ENCODE data around the gene HIBCH. TPM values are rescaled to one million over a fixed set of nuclear protein-coding genes. Genes with fewer than 3 reads are reported as not detected.
"Not testable (repeated sequence)": the region's sequence is repeated elsewhere in the genome, so short reads cannot be mapped to it uniquely, and the experiment has no call there.

HIBCH gene
- total and polyA plus RNA-seq, 9 of the 15 experiments (the other 6 are each of a cell fraction or from before 2014, with no cell fraction given): 17.0 to 65.4 (median 28.3) TPM

DNA sequence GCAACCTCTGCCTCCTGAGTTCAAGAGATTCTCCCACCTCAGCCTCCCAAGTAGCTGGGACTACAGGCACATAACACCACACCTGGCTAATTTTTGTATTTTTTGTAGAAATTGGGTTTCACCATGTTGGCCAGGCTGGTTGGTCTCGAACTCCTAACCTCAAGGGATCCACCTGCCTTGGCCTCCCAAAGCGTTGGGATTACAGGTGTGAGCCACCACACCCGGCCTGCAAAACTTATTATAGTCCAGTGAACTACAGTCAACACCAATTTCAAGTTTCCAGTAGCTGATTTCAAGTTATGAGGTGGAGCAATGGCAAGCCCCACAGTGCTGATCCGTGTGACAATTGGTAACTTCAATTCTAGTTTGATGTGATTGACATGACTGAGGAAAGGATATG is 16.0 kb upstream of the HIBCH start:
- H2AFZ ChIP-seq (ENCODE audit: low read depth, low read length): peak overlapping the region; percentile 1; the same call in 1 of the 2 replicates
- in situ Hi-C loops (cut with MboI); ATAC-seq; H3K9me1 ChIP-seq (ENCODE audit: control insufficient read depth, insufficient read depth, low read length); H3K27me3 ChIP-seq (ENCODE audit: control insufficient read depth in 2 of 2, insufficient read depth in 2 of 2, low read length in 2 of 2); POLR2A ChIA-PET; BruUV-seq (replicated peaks); H4K20me1 ChIP-seq (replicated peaks; ENCODE audit: control insufficient read depth, insufficient read depth, low read length); H3K36me3 ChIP-seq (ENCODE audit: control insufficient read depth, insufficient read depth, low read length); H3K79me2 ChIP-seq (ENCODE audit: control insufficient read depth, insufficient read depth, low read length); DNase-seq (ENCODE audit: extremely low read depth in 1 of 4, low spot score in 3 of 4); CTCF ChIA-PET (ENCODE audit: low intra/inter-chr PET ratio); H3K9me3 ChIP-seq (replicated peaks; ENCODE audit: control insufficient read depth, insufficient read depth, low read depth, low read length): not testable (repeated sequence)
- H3K9ac ChIP-seq (ENCODE audit: insufficient read depth in 1 of 2, low read depth in 2 of 2, low read length in 2 of 2): peak overlapping the region in 1 of 2 experiments; percentile 72; a peak in 2 of 4 replicates
- H3K27ac ChIP-seq (ENCODE audit: extremely low read depth, low read depth, low read length): peak overlapping the region; percentile 82; the same call in 2 of the 3 replicates
- peak overlapping the region; percentile 76; the same call in 1 of the 2 replicates for H3K4me2 ChIP-seq (ENCODE audit: insufficient read depth, low read length)
- H3K4me3 ChIP-seq: peak overlapping the region; percentile 31; the same call in 1 of the 2 replicates
- peaks cover 5 to 14% of the 10 kb centered on the region in 2 experiments; a peak in 4 of 5 replicates for H3K4me1 ChIP-seq (replicated peaks in 1 of 2; ENCODE audit: control insufficient read depth in 2 of 2, insufficient read depth in 2 of 2, low read length in 2 of 2)
- WGBS (ENCODE audit: insufficient coverage, low coverage, missing lambda C conversion rate): 66% methylated on average over 4 of the region's 4 CpGs
- intact Hi-C loops (cut with micrococcal nuclease): loop anchor here (2.0 to 10.0 kb wide), 3 partner anchors 17 to 469 kb away; no protein-coding TSS in a partner anchor
- TF ChIP-seq ADNP (tag; IDR thresholded peaks at IDR 0.05) (0 out of 2 replicates have a peak, but pooled peaks have one; percentile 22), SMARCC2 (IDR thresholded peaks at IDR 0.05; ENCODE audit: low read depth) (0 out of 2 replicates have a peak, but pooled peaks have one; percentile 7), SMARCA5 (IDR thresholded peaks at IDR 0.05) (0 out of 2 replicates have a peak, but pooled peaks have one; percentile 50), CC2D1A (IDR thresholded peaks at IDR 0.05) (0 out of 2 replicates have a peak, but pooled peaks have one; percentile 28), BCOR (IDR thresholded peaks at IDR 0.05) (0 out of 2 replicates have a peak, but pooled peaks have one; percentile 39)
- peak; percentile 48 for FAIRE-seq

DNA sequence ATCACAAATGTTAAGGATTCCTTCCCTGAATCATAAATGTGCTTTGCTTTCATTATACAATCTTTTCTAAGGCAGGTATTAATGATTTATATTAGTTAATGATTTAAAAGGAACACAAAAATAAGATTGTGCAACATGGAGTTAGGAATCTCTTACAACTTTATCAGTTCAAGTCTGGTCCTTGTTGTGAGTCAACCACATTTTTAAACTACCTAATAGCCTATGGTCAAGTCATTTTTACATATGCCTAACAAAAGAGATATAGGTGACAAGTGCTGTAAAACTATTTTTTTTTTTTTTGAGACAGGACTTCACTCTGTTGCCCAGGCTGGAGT is 15.6 kb upstream of the HIBCH start:
- POLR2A ChIA-PET: no interaction called here
- FAIRE-seq (no peak), DNase-seq (ENCODE audit: extremely low read depth in 1 of 4, low spot score in 3 of 4) (no peak), ATAC-seq (peak; percentile 25; the same call in 1 of the 3 replicates)
- peaks cover 5 to 14% of the 10 kb centered on the region in 2 experiments; a peak in 4 of 5 replicates for H3K4me1 ChIP-seq (replicated peaks in 1 of 2; ENCODE audit: control insufficient read depth in 2 of 2, insufficient read depth in 2 of 2, low read length in 2 of 2)
- peak overlapping the region; percentile 87; the same call in 1 of the 2 replicates for H2AFZ ChIP-seq (ENCODE audit: low read depth, low read length)
- H3K27me3 ChIP-seq (ENCODE audit: control insufficient read depth in 2 of 2, insufficient read depth in 2 of 2, low read length in 2 of 2): no peaks in the 10 kb centered on the region
- no peaks in the 10 kb centered on the region for H3K36me3 ChIP-seq (ENCODE audit: control insufficient read depth, insufficient read depth, low read length)
- H4K20me1 ChIP-seq (replicated peaks; ENCODE audit: control insufficient read depth, insufficient read depth, low read length): no peaks in the 10 kb centered on the region
- intact Hi-C loops (cut with micrococcal nuclease) (loop anchor here (2.0 to 10.0 kb wide), 3 partner anchors 18 to 470 kb away; no protein-coding TSS in a partner anchor), in situ Hi-C loops (cut with MboI) (no loop called here)
- no peaks in the 10 kb centered on the region for H3K9me3 ChIP-seq (replicated peaks; ENCODE audit: control insufficient read depth, insufficient read depth, low read depth, low read length)
- peak overlapping the region; percentile 76 for H3K4me2 ChIP-seq (ENCODE audit: insufficient read depth, low read length)
- H3K4me3 ChIP-seq: peak overlapping the region; percentile 31; the same call in 1 of the 2 replicates
- CTCF ChIA-PET (ENCODE audit: low intra/inter-chr PET ratio): no interaction called here
- H3K9me1 ChIP-seq (ENCODE audit: control insufficient read depth, insufficient read depth, low read length): no peaks in the 10 kb centered on the region
- H3K9ac ChIP-seq (ENCODE audit: insufficient read depth in 1 of 2, low read depth in 2 of 2, low read length in 2 of 2): peak overlapping the region in 1 of 2 experiments; percentile 72; a peak in 2 of 4 replicates
- peaks cover 5% of the 10 kb centered on the region; the same call in 2 of the 3 replicates for H3K79me2 ChIP-seq (ENCODE audit: control insufficient read depth, insufficient read depth, low read length)
- no TSS peak for BruUV-seq (replicated peaks)
- peak overlapping the region; percentile 82 for H3K27ac ChIP-seq (ENCODE audit: extremely low read depth, low read depth, low read length)
- TF ChIP-seq, protein P1, sequence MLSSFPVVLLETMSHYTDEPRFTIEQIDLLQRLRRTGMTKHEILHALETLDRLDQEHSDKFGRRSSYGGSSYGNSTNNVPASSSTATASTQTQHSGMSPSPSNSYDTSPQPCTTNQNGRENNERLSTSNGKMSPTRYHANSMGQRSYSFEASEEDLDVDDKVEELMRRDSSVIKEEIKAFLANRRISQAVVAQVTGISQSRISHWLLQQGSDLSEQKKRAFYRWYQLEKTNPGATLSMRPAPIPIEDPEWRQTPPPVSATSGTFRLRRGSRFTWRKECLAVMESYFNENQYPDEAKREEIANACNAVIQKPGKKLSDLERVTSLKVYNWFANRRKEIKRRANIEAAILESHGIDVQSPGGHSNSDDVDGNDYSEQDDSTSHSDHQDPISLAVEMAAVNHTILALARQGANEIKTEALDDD (IDR thresholded peaks at IDR 0.05): peak; percentile 85
- no peak for TF ChIP-seq ZKSCAN3 (CRISPR knock-in tag; IDR thresholded peaks at IDR 0.05)
- TF ChIP-seq NFATC3 (IDR thresholded peaks at IDR 0.05): no peak
- TF ChIP-seq, protein P2, sequence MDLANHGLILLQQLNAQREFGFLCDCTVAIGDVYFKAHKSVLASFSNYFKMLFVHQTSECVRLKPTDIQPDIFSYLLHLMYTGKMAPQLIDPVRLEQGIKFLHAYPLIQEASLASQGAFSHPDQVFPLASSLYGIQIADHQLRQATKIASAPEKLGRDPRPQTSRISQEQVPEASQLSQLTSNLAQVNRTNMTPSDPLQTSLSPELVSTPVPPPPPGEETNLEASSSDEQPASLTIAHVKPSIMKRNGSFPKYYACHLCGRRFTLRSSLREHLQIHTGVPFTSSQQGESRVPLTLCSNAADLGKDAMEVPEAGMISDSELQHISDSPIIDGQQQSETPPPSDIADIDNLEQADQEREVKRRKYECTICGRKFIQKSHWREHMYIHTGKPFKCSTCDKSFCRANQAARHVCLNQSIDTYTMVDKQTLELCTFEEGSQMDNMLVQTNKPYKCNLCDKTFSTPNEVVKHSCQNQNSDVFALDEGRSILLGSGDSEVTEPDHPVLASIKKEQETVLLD (IDR thresholded peaks at IDR 0.05): no peak
- TF ChIP-seq HNRNPL (IDR thresholded peaks at IDR 0.05; ENCODE audit: low read depth, low read length): no peak
- no peak for TF ChIP-seq YBX1 (IDR thresholded peaks at IDR 0.05)
- TF ChIP-seq ZNF57 (CRISPR knock-in tag; IDR thresholded peaks at IDR 0.05): no peak
- TF ChIP-seq TCF7L2 (IDR thresholded peaks at IDR 0.05; ENCODE audit: low read depth, low read length): no peak
- no peak for TF ChIP-seq ZNF24 (IDR thresholded peaks at IDR 0.05)
- no peak for TF ChIP-seq MYC (IDR thresholded peaks at IDR 0.05; ENCODE audit: low read depth, low read length)
- no peak for TF ChIP-seq MYC (CRISPR knock-in tag; IDR thresholded peaks at IDR 0.05; ENCODE audit: borderline replicate concordance, low read depth)

All from K562 (cell line).